NCI-H1930 (cell line): ENCODE data around the gene ROBO2.
"Not testable (repeated sequence)": the region's sequence is repeated elsewhere in the genome, so short reads cannot be mapped to it uniquely, and the experiment has no call there.

Experiments used
- DNase-seq, 2 experiments: peaks; one replicate each; lab custom pipeline; 2025; lab: John Stamatoyannopoulos, UW

ROBO2 gene

DNA sequence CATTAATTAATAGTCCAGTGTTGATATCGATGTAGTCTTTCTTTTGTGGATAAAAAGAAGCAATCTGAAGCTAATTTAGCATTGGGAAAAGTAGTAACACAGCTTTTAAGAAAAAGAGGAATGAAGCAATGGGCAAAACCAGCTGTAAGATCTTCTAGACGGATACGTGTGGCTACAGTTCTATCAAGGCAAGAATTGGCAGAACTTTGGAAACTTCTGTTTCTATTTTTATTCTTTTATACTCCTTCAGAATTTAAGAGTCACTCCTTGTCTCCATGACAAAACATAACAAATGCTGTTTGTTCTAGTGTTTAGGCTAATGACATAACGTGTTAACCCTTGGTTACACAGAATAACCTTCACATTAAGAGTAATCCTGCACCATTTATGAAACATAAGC is 289.2 kb downstream of the ROBO2 start:
- no peak for DNase-seq

DNA sequence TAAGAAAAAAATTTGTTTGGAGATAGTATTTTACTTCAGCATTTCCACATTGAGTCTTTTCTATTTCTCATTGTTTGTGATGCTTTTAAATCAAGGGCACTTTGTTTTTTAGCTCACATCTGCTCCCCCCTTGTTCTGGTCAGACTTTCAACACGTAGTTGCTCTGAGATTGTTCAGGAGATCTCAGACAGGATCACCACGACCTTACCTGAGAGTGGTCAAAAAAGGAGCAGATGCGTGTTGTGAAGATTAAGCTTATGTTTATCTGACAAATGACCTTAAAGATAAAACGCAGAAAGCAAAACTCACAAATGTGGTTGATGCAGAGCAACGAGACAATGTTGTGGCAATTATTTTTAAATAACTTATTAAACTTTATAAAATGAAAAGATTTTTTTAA is 298.3 kb downstream of the ROBO2 start:
- no peak for DNase-seq

DNA sequence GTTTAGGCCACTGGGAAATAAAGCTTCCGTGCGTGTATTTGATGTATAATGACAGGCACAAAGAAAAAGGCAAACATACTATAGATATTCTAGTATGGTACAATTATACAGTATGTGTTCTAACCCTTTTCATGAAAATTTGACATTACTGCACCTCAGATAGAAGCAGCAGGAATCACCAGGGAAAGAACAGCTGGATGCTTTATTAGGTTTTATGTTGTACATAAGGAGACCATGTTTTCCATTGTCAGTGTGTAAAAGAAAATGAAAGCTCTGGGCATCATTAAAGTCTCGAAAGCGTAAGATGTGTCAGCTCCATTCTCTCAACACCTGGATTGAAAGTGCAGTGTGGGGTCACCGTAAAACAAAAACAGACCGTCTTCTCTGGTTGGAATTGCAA is 302.1 kb downstream of the ROBO2 start:
- no peak for DNase-seq

DNA sequence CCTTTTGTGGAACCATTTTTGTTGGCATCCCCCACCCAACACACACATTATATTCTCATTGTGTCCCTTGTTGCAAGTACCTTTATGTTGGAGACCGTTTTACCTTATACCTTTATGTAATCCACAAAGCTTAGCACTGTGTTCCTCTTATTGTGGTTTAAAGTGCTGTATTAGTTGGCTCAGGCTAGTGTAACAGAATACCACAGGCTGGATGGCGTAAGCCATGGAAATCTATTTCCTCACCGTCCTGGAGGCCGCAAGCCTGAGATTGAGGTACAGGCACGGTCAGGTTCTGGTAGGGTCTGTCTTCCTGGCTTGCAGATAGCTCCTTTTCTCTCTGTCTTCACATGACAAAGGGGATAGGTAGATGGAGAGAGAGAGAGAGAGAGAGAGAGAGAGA is 302.8 kb downstream of the ROBO2 start:
- no peak for DNase-seq

DNA sequence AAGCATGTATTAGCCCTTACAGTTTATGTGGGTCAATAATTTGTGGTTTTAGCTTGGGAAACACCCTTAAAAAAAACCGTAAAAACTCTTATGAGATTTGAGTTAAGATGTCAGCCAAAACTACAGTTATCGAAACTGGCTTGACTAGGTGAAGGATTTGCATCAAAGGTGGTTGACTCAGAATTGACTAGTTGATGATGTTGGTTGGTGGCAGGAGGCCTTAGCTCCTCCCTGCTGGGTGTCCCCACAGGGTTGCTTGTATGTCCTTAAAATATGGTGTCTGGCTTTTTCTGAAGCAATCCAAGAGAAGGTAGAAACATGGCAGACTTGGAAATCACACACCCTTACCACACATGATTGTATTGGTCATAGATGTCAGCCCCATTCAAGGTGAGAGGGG is 305.1 kb downstream of the ROBO2 start:
- no peak for DNase-seq

DNA sequence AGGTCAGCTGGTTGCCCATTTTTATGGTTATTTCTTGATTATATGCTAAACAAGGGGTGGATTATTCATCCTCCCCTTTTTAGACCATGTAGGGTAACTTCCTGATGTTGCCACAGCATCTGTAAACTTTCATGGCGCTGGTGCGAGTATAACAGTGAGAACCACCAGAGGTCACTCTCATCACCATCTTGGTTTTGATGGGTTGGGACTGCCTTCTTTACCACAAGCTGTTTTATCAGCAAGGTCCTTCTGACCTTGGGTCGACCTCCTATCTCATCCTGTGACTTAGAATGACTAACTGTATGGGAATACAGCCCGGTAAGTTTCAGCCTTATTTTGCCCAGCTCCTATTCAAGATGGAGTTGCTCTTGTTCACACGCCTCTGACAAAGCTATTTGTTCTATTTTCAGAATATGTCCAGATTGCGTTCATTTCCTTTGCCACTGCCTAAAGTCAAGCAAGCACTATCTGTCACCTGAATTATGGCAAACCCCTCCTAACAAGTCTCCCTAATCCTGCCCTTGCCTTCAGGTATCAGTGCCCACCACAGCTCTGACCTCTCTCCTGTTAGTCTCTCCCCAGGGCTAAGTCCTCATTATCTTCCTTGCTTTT is 308.5 kb downstream of the ROBO2 start:
- DNase-seq = no peak

DNA sequence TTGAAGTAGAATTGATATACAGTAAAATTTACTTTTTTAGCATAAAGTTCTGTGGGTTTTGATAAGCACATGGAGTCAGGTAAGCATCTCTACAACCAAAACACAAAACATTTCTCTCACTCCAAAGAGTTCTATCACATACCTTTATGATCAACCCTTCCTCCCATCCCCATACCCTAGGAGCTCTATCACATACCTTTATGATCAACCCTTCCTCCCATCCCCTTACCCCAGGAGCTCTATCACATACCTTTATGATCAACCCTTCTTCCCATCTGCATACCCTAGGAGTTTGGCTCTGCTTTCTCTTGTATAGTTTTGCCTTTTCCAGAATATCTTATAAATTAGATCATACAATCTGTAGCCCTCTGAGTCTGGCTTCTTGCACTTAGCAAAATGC is 315.1 kb downstream of the ROBO2 start:
- DNase-seq = no peak

DNA sequence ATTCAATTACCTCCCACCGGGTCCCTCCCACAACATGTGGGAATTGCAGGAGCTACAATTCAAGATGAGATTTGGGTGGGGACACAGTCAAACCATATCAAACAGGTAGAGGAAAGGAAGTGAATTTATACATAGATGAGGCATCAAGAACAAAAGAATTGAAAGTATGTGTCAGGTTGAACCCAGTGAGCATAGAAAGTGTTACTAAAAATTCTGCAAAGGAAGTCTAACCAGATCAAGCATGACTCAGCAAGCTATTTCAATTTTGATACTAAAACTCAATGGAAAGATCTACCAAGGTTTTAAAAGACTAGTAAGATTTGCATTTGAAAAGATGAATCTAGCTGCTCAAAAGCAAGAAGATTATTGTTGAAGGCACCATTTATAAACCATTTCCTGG is 323.0 kb downstream of the ROBO2 start:
- no peak for DNase-seq

DNA sequence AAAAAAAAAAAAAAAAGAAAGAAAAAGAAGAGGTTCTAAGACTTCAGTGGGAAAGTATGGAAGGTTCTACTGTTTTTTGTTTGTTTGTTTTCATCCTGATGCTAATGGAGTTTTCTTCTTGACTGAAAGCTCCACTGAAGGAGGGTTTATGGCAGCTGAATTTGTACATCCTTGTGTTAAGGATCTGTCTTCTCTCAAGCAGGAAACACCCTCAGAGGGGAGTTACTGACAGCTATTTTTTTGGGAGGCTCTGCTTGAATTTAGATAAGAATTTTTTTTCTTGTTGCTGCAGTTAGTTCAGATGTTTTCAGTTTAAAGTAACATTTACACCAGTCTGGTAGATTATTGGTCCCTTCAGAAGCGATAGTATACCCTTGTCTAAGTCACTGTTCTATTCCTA is 325.3 kb downstream of the ROBO2 start:
- DNase-seq = no peak

DNA sequence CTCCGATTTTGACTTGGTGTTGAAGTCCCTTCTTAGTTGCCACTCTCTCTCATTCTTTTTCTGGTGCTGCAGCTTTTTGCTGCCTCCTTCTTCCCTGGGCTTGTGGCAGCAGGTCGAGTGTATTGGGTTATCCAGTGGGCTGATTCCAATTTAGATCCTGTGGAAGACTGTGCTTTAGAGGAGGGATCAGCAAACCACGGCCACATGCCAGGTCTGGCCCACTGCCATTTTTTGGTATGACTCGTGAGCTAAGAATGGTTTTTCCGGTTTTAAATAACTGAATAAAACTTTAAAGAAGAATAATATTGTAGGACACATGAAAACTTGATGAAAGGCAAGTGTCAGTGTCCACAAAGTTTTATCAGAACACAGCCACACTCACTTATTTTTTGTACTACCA is 330.5 kb downstream of the ROBO2 start:
- DNase-seq = no peak

DNA sequence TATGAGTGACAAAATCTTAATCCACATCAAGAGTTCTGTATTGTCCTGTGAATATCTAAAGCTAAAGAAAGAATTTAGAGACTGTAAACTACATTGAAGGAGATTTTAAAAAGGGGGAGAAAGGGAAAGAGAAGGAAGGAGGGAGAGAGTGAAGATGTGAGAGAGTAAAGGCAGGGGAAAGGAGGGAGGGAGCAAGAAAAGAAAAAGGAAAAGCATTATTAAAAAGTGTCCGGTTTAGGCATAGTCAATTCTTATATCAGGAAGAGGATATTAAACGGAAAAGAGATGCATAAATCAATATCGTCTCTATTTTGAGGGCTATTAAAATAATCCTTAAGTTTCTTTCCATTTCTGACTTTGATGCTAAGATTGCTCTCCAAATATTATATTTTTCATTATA is 332.1 kb downstream of the ROBO2 start:
- DNase-seq = no peak

DNA sequence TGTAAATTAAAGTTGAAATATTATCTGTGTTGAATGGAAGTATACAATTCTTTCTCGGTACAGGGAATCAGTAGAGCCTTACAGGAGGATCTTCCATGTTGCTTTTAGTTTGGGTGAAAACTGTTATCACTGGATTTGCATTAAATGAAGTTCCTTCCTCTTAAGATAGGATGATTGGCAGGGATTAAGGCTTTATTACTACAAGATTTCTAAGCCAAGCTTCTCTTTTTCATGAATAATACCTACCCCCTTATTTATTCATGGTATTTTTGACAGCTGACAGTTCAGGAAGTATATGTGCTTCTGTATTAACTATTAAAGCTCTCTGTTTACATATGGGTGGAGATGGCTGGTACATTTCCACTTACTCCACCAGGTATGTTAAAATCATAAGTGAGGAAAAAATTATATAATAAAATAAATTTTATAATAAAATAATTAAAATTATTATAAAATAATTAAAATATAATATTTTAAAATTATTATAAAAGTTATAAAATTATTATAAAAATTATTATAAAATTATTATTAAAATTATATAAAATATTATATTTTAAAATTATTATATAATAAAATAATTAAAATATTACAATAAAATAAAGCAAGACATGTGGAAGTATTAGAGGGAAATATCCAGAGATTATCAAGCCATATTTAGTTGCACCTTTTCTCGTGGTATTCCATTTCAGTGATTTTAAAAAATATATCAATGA is 332.9 kb downstream of the ROBO2 start:
- DNase-seq = no peak

DNA sequence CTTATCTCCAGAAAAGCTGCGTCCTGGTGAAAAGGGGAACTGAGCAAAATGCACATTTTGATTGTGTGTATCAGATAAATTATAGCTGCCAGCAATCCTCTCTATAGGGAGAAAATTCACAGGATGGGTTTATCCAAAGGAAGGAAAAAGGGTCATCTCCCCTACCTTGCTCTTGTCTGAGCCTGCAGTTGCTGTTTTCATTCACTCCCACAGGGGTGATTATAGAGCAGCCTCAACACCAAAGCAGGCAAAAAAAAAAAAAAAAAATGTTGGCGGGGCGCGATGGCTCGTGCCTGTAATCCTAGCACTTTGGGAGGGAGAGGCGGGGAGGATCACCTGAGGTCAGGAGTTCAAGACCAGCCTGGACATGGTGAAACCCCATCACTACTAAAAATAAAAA is 333.7 kb downstream of the ROBO2 start:
- no peak for DNase-seq

DNA sequence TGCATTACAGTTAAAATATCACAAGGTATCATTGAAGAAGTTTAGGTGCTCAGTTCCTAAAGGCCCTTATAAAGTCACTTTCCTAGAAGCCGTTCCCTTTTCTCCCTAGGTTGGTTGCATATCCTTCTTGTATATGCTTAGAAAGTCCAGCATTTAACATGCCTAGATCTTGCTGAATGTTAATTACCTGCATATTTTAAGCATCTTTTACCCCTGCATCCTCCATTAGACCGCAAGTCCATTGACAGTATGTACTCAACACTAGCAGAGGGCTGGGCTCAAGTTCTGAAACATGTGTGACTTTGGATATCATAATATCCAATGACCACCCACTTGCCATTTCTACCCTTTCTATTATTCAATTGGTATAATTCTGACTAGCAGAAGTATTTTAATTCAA is 336.6 kb downstream of the ROBO2 start:
- DNase-seq = no peak

DNA sequence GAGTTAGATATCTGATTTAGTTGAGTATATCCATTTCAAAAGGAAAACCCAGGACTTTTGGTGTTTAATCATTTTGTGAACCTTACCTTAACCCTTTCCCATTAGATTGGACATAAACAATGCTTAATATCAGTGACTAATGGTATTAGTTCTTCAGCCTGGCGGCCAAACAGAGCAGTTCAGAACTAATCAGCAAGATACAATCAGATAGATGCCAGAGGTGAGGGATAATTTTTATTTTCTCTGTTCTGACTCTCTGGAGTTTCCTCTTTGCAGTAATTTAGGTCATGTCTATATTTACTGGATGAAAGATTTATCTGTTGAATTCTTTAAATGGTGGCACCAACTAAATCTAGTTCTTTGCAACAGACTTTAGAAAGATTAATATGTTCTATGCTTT is 337.8 kb downstream of the ROBO2 start:
- DNase-seq = no peak

DNA sequence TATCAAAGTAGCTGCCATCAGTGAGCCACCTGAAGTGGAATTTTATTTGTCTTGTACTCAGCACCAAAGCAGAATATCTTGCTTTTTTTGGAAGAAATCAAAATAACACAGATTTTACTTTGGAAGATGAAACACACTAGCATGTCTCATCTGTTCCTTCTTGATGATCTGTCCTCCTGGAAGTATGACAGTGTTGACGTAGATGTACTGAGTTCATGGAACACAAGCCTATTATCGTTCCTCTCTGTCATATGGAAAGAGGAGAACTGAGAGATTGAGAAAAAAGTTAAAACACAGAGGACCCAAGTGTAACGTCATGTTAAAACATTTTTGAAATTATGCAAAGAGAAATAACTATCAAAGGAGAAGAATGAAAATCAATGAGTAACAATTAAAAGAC is 340.2 kb downstream of the ROBO2 start:
- DNase-seq = no peak

DNA sequence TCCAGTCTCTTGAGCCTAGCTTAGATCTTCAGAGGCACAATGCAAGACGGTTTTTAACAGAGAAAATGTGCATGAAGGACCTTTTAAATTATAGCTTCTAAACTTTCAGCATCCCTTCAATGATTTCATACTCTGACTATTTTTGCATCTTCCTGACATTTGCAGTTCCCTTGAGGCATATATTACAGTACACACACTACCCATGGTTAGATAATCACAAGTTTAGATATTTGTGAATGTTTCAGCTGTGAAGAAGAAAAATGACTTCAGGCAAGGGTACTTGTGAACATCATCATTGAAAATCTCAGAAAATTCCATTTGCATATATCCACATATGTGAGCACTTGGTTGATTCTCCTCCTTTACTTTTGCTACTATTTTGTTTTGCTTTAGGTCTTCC is 341.5 kb downstream of the ROBO2 start:
- DNase-seq = no peak

DNA sequence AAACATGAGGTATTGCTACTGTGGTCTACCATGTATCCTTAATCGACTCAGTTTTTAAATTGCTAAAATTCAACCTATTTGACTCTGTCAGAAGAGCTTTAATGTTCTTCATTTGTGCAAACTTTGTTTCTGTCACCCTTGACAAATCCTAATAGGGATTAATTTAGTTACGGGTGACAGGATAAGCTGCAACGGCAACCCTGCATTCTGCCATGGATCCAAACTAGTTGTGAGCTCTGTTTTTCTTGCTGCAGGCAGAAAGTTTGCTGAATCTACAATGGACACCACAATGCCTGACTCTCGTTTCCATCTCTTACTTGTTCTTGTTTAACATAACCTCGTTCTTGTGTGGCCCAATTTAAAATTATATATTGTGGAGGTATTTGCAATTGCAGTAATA is 352.3 kb downstream of the ROBO2 start:
- DNase-seq = no peak

DNA sequence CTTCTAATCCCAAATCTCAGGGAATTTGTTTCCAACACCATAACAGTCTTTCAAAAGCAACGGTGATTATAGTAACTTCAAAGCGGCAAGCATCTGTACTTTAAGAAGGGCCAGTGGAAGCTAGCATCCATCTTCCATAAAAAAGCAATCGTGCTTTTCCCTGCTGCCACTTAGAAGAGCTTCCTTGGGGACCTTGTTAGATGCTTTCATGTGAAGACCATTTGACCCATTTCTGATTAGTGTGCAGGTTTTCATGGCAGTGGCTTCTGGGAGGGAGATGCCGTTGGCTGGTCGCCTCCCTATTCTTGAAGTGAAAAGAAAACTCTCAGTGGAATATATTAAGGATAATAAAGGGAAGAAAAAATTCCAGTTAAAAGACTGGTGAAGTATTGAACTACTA is 354.1 kb downstream of the ROBO2 start:
- DNase-seq = no peak

DNA sequence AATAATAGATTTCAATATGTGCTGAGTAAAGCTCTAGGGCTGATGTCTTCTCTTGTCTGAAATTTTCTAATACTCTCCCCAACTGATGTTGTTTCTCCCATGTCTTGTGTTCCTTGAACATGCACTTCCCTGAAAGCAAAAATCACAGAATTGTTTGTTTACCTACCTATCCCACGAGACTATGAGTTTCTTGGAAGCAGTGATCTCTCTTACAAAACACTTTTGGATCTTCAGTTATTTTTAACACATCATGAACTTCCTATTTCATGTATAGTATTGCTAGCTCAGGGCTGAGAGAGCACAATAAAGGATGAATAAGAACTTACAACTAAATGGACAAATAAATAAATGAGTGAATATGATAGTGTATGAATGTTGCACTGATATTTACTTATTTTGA is 365.0 kb downstream of the ROBO2 start:
- no peak for DNase-seq

DNA sequence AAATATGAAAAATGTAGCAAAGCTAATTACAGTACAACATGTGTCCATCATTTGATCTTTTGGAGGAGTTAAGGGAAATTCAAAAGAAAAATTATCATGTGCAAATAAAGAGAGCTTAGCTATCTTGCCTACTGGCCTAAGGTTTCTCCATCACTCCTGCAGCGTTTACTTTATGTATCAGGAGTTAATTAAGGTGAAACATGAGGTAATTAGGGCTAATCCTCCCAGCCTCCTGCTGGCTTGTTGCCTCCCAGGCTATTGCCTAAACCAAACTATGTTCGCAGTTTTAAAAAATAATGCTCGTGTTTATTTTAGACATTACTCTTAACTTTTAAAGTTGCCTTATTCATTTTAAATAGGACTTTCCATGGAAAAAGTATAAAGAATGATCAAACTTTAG is 367.5 kb downstream of the ROBO2 start:
- no peak for DNase-seq

DNA sequence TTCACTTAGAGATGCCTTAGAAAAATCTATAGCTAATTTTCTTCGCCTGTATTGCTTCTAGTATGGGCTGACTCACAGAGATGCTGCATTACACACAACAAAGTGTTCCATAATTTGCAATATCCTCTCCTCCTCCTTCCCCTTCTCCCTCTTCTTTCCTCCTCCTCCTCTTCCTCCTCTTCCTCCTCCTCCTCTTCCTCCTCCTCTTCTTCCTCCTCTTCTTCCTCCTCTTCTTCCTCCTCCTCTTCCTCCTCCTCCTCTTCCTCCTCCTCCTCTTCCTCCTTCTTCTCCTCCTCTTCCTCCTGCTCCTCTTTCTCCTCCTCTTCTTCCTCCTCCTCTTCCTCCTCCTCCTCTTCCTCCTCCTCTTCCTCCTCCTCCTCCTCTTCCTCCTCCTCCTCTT is 370.4 kb downstream of the ROBO2 start:
- not testable (repeated sequence) for DNase-seq

DNA sequence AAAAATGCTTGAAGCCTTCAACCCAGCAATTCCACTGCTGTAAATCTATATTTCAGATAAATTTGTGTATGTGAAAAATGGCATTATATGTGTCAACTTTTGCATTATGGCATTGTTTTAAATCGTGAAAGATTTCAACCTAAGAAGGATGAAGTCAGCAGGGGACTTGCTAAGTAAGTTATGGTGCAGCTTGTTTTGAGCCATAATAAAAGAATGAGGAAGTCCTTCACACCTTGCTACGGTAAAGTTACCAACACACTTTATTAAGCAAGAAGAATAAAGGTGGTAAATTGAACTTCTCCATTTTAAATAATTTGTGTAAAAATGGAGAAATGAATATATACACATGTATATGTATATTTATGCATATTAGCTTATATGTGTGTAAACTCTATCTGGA is 371.4 kb downstream of the ROBO2 start:
- DNase-seq = no peak

DNA sequence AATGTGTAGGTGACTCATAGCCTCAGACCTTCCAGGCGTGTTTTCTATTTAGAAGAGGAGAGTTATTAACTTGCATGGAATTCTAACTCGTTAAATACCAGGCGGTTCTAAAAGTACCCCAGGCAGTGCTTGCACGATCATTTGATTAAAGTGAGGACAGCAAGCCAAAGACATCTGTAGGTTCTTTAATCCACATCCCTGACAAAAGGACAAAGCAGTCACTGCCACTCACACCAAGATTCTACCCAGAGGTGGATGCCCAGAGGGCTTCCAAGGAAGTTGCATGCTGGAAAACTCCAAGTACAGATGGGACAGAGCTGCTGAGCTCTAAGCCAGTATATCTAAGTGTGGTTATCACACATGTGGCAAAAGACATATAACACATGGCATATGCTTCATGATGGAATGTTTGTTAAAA is 372.1 kb downstream of the ROBO2 start:
- no peak for DNase-seq
